ENCODE results near the gene DCBLD2.

- TF ChIP-seq CTCF (conservative IDR thresholded peaks at IDR 0.05 in 1 of 2, IDR thresholded peaks at IDR 0.05 in 1 of 2; ENCODE audit: extremely low read depth in 1 of 2, insufficient read depth in 1 of 2, low read depth in 1 of 2, low read length in 2 of 2): no peak
- TF ChIP-seq EZH2 (IDR thresholded peaks at IDR 0.05; ENCODE audit: borderline replicate concordance, low read length): no peak
These were observed 11.0 kb upstream of the DCBLD2 start for GRCh38 chr3:98912448-98912847.
